Measurements from ENCODE around the gene PCK2.
"Not testable (repeated sequence)": the region's sequence is repeated elsewhere in the genome, so short reads cannot be mapped to it uniquely, and the experiment has no call there.

PCK2 gene

DNA sequence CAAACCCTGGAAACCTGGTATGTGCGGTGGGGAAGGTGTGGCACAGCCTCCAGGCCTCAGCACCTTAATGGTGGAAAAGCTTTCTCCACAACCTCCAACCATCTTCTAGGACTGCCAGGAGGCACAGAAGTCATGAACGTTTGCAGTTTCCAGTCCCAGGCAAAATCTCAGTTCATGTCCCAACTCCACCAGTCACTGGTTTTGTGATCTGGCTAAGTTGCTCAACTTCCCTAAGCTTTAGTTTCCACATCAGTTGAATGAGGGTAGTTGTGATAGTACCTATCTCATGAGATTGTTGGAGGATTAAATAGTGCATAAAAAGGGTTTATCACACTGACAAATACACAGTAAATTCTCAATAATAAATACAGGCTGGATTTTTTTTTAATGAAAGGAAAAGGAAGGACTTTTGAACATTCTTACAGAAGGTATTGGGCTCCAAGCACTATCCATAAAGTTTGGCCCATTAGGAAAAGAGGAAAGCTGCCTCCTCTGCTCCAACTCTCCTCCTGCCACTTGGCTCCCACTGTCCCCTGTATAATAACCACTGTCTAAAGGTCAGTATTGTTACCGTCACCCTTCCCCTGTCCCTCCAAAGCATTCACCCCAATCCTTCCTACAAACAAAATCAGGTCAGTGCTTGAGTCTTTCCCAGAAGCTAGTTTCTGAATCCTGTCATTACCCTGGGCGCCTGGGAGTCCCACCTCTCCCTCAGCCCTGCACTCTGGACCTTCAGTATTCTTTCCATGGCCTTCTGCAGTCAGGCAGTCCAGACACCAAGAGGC lies 6.3 kb downstream of the PCK2 start:
- TF ChIP-seq TARDBP (IDR thresholded peaks at IDR 0.05) = no peak
- no peak for TF ChIP-seq FOXK2 (IDR thresholded peaks at IDR 0.05)
- ChIA-PET CTCF (no interaction called here), POLR2A (interaction anchor here (1.6 to 3.1 kb wide), 3 partner anchors 14 to 35 kb away, joined by 5 to 13 read pairs (median 5); partner anchors contain the start of genes DCAF11, NRL and PSME1)
- no peak for DNase-seq (ENCODE audit: extremely low spot score)

- POLR2A ChIA-PET = interaction anchor here (1.6 to 3.1 kb wide), 3 partner anchors 13 to 35 kb away, joined by 5 to 13 read pairs (median 5); partner anchors contain the start of genes DCAF11, NRL and PSME1
- no peak for TF ChIP-seq SP1 (IDR thresholded peaks at IDR 0.05)
- no peak for TF ChIP-seq BHLHE40 (IDR thresholded peaks at IDR 0.05; ENCODE audit: borderline replicate concordance)
- TF ChIP-seq PKNOX1 (IDR thresholded peaks at IDR 0.05) = no peak
- no peak for TF ChIP-seq FOXM1 (IDR thresholded peaks at IDR 0.05; ENCODE audit: borderline replicate concordance)
- TF ChIP-seq LEF1 (IDR thresholded peaks at IDR 0.05; ENCODE audit: borderline replicate concordance) = no peak
- no peak for TF ChIP-seq L3MBTL2 (conservative IDR thresholded peaks at IDR 0.05)
- TF ChIP-seq FOXK2 (IDR thresholded peaks at IDR 0.05) = no peak
- CTCF ChIA-PET = no interaction called here
- no peak for DNase-seq (ENCODE audit: extremely low spot score)
Observed at GRCh38 chr14:24100982-24101494, 6.9 kb downstream of the PCK2 start.

GRCh38 chr14:24102357-24103048 lies 8.4 kb downstream of the PCK2 start:
- no peak for TF ChIP-seq ARNT (IDR thresholded peaks at IDR 0.05)
- TF ChIP-seq L3MBTL2 (conservative IDR thresholded peaks at IDR 0.05) = no peak
- TF ChIP-seq ZNF384 (IDR thresholded peaks at IDR 0.05) = no peak
- TF ChIP-seq FOXK2 (IDR thresholded peaks at IDR 0.05) = no peak
- no peak for TF ChIP-seq ELF4 (IDR thresholded peaks at IDR 0.05)
- no peak for TF ChIP-seq CTBP1 (IDR thresholded peaks at IDR 0.05; ENCODE audit: borderline replicate concordance)
- no peak for TF ChIP-seq PKNOX1 (IDR thresholded peaks at IDR 0.05)
- no peak for TF ChIP-seq BHLHE40 (IDR thresholded peaks at IDR 0.05; ENCODE audit: borderline replicate concordance)
- no peak for TF ChIP-seq FOXM1 (IDR thresholded peaks at IDR 0.05; ENCODE audit: borderline replicate concordance)
- no peak for TF ChIP-seq SP1 (IDR thresholded peaks at IDR 0.05)
- no peak for TF ChIP-seq LEF1 (IDR thresholded peaks at IDR 0.05; ENCODE audit: borderline replicate concordance)
- no peak for TF ChIP-seq NFRKB (IDR thresholded peaks at IDR 0.05)
- no peak for TF ChIP-seq FOXA1 (IDR thresholded peaks at IDR 0.05)
- ChIA-PET POLR2A (interaction anchor here (2.2 to 9.8 kb wide), 3 partner anchors 8 to 33 kb away, joined by 5 to 162 read pairs (median 13); partner anchors contain the start of genes DCAF11, NRL, PCK2 and PSME1), CTCF (no interaction called here)
- no peak for DNase-seq (ENCODE audit: extremely low spot score)

- no peak for DNase-seq (ENCODE audit: extremely low spot score)
- ChIA-PET POLR2A (interaction anchor here (0.8 to 9.8 kb wide), 3 partner anchors 9 to 56 kb away, joined by 3 to 162 read pairs (median 21); partner anchors contain the start of genes DCAF11, NRL and PCK2), CTCF (interaction anchor here (8.1 kb wide), 1 partner anchor 46 kb away, joined by 114 read pairs; no protein-coding TSS in a partner anchor)
- TF ChIP-seq FOXA1 (IDR thresholded peaks at IDR 0.05) = no peak
- no peak for TF ChIP-seq FOXK2 (IDR thresholded peaks at IDR 0.05)
- TF ChIP-seq LEF1 (IDR thresholded peaks at IDR 0.05; ENCODE audit: borderline replicate concordance) = no peak
- TF ChIP-seq ZNF384 (IDR thresholded peaks at IDR 0.05) = no peak
- TF ChIP-seq ARNT (IDR thresholded peaks at IDR 0.05) = no peak
- TF ChIP-seq PKNOX1 (IDR thresholded peaks at IDR 0.05) = no peak
- TF ChIP-seq CTBP1 (IDR thresholded peaks at IDR 0.05; ENCODE audit: borderline replicate concordance) = no peak
- TF ChIP-seq TARDBP (IDR thresholded peaks at IDR 0.05) = no peak
- TF ChIP-seq L3MBTL2 (conservative IDR thresholded peaks at IDR 0.05) = no peak
- no peak for TF ChIP-seq BHLHE40 (IDR thresholded peaks at IDR 0.05; ENCODE audit: borderline replicate concordance)
Observed at GRCh38 chr14:24103451-24103850, 9.3 kb downstream of the PCK2 start.

- DNase-seq (ENCODE audit: extremely low spot score) = not testable (repeated sequence)
- ChIA-PET POLR2A (interaction anchor here (1.0 to 9.8 kb wide), 6 partner anchors 9 to 90 kb away, joined by 3 to 162 read pairs (median 4); partner anchors contain the start of genes DCAF11, EMC9, NRL and PCK2), CTCF (interaction anchor here (1.0 to 8.1 kb wide), 3 partner anchors 13 to 48 kb away, joined by 3 to 114 read pairs (median 3); no protein-coding TSS in a partner anchor)
Observed at GRCh38 chr14:24105609-24106239, 11.6 kb downstream of the PCK2 start.

DNA sequence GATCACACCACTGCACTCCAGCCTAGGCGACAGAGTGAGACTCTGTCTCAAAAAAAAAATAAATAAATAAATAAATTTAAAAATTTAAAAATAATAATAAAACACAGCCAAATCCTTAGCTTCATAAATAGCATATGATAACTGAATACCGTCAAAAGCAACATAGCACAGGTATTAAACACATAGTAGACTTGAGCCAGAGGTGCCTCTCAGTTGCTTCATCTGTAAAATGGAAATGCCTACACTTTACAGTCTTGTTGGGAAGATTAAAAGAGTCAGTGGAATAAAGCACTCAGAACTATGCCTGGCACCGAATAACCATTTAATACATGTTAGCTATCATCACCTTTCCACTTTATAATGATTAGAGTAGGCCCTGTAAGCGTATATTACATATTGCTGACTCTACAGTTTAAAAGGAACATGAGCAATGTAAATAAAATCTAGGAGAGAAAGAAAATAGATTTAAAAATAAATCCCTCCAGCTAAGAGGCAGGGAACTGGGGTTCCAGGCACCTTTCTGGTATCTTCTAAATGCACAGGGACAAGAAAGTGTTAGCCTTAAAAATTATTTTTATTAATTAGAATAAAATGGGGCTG lies 12.7 kb downstream of the PCK2 start:
- DNase-seq (ENCODE audit: extremely low spot score) = no peak
- TF ChIP-seq NFRKB (IDR thresholded peaks at IDR 0.05) = no peak
- no peak for TF ChIP-seq FOXM1 (IDR thresholded peaks at IDR 0.05; ENCODE audit: borderline replicate concordance)
- no peak for TF ChIP-seq ARNT (IDR thresholded peaks at IDR 0.05)
- TF ChIP-seq ELF4 (IDR thresholded peaks at IDR 0.05) = no peak
- no peak for TF ChIP-seq LEF1 (IDR thresholded peaks at IDR 0.05; ENCODE audit: borderline replicate concordance)
- TF ChIP-seq CTBP1 (IDR thresholded peaks at IDR 0.05; ENCODE audit: borderline replicate concordance) = no peak
- TF ChIP-seq FOXA1 (IDR thresholded peaks at IDR 0.05) = no peak
- POLR2A ChIA-PET = interaction anchor here (0.7 to 9.8 kb wide), 5 partner anchors 12 to 89 kb away, joined by 3 to 162 read pairs (median 3); partner anchors contain the start of genes PCK2 and TM9SF1
- CTCF ChIA-PET = interaction anchor here (0.6 to 8.1 kb wide), 4 partner anchors 12 to 67 kb away, joined by 5 to 114 read pairs (median 24); partner anchors contain the start of gene PCK2
